HEK293 (cell line): Measurements from ENCODE around the gene BICC1.

Experiments used
- TF ChIP-seq, protein P1 (sequence below): fragments of 450-650 bp; formaldehyde crosslinking; IDR thresholded peaks from 2 replicates; pipeline ENCODE4 v1.5.1; 2016; ENCODE audit warnings: missing biosample characterization, missing genetic modification characterization
- TF ChIP-seq, protein P2 (sequence below): fragments of 450-650 bp; formaldehyde crosslinking; IDR thresholded peaks from 2 replicates; pipeline ENCODE4 v1.5.1; 2016; ENCODE audit warnings: missing biosample characterization, missing genetic modification characterization, low read depth

GRCh38 chr10:58823983-58824382 lies 311.3 kb downstream of the BICC1 start:
- TF ChIP-seq, protein P1, sequence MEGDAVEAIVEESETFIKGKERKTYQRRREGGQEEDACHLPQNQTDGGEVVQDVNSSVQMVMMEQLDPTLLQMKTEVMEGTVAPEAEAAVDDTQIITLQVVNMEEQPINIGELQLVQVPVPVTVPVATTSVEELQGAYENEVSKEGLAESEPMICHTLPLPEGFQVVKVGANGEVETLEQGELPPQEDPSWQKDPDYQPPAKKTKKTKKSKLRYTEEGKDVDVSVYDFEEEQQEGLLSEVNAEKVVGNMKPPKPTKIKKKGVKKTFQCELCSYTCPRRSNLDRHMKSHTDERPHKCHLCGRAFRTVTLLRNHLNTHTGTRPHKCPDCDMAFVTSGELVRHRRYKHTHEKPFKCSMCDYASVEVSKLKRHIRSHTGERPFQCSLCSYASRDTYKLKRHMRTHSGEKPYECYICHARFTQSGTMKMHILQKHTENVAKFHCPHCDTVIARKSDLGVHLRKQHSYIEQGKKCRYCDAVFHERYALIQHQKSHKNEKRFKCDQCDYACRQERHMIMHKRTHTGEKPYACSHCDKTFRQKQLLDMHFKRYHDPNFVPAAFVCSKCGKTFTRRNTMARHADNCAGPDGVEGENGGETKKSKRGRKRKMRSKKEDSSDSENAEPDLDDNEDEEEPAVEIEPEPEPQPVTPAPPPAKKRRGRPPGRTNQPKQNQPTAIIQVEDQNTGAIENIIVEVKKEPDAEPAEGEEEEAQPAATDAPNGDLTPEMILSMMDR (tag by site-specific recombination): no peak
- TF ChIP-seq, protein P2, sequence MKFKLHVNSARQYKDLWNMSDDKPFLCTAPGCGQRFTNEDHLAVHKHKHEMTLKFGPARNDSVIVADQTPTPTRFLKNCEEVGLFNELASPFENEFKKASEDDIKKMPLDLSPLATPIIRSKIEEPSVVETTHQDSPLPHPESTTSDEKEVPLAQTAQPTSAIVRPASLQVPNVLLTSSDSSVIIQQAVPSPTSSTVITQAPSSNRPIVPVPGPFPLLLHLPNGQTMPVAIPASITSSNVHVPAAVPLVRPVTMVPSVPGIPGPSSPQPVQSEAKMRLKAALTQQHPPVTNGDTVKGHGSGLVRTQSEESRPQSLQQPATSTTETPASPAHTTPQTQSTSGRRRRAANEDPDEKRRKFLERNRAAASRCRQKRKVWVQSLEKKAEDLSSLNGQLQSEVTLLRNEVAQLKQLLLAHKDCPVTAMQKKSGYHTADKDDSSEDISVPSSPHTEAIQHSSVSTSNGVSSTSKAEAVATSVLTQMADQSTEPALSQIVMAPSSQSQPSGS: no peak
